WERI-Rb-1 (cell line): ENCODE data around the gene TGFB1I1.

Source experiments
- DNase-seq: peaks from one replicate; pipeline ENCODE4 v3.0.0-alpha.2; 2020
- H3K27ac ChIP-seq: fragments of 250-450 bp; sonication (Bioruptor Pico); 2 replicates; pipeline ENCODE4 v1.5.1; 2020; ENCODE audit warnings: mild to moderate bottlenecking, moderate library complexity
- H3K27me3 ChIP-seq: fragments of 250-450 bp; sonication (Bioruptor Pico); 2 replicates; pipeline ENCODE4 v1.5.1; 2021; ENCODE audit warnings: mild to moderate bottlenecking, low read depth, moderate library complexity; ENCODE audit not compliant: insufficient read depth, severe bottlenecking
- H3K36me3 ChIP-seq: fragments of 250-450 bp; sonication (Bioruptor Pico); 2 replicates; pipeline ENCODE4 v1.5.1; 2020; ENCODE audit warnings: mild to moderate bottlenecking, moderate library complexity
- H3K4me3 ChIP-seq: 2 replicates; pipeline ENCODE4 v1.5.1; 2011; ENCODE audit warnings: low read depth, mild to moderate bottlenecking, control low read depth, low read length
- H3K9me3 ChIP-seq: fragments of 250-450 bp; sonication (Bioruptor Pico); 2 replicates; pipeline ENCODE4 v1.5.1; 2021; ENCODE audit warnings: mild to moderate bottlenecking, moderate library complexity; ENCODE audit not compliant: severe bottlenecking
- CTCF ChIP-seq: IDR thresholded peaks from 2 replicates; pipeline ENCODE4 v1.5.1; 2011; ENCODE audit warnings: low read depth, mild to moderate bottlenecking, control low read depth, inconsistent platforms, low read length

The TGFB1I1 gene

GRCh38 chr16:31472709-31473203, 804 bp downstream of the TGFB1I1 start:
- no peak overlapping the region; the same call in 1 of the 2 replicates for H3K27ac ChIP-seq
- peak overlapping the region; percentile 66 for H3K4me3 ChIP-seq
- H3K36me3 ChIP-seq: peaks cover 3% of the 10 kb centered on the region; the same call in 1 of the 2 replicates
- 0 out of 2 replicates have a peak, but pooled peaks have one; percentile 10 for TF ChIP-seq CTCF
- H3K9me3 ChIP-seq: no peaks in the 10 kb centered on the region
- no peaks in the 10 kb centered on the region for H3K27me3 ChIP-seq
- DNase-seq: peak; percentile 58

- peaks cover 3% of the 10 kb centered on the region; the same call in 1 of the 2 replicates for H3K36me3 ChIP-seq
- no peaks in the 10 kb centered on the region for H3K27me3 ChIP-seq
- no peak for TF ChIP-seq CTCF
- DNase-seq: no peak
- no peak overlapping the region for H3K27ac ChIP-seq
- H3K9me3 ChIP-seq: no peaks in the 10 kb centered on the region
- H3K4me3 ChIP-seq: no peak overlapping the region
These were observed 1.5 kb downstream of the TGFB1I1 start for GRCh38 chr16:31473264-31473984.

GRCh38 chr16:31474173-31474714, 2.3 kb downstream of the TGFB1I1 start:
- Histone ChIP-seq H3K27ac (no peak overlapping the region), H3K4me3 (no peak overlapping the region), H3K36me3 (peaks cover 3% of the 10 kb centered on the region; the same call in 1 of the 2 replicates), H3K9me3 (no peaks in the 10 kb centered on the region), H3K27me3 (no peaks in the 10 kb centered on the region)
- TF ChIP-seq CTCF: no peak
- DNase-seq: no peak

GRCh38 chr16:31474773-31475738, 3.1 kb downstream of the TGFB1I1 start:
- Histone ChIP-seq H3K4me3 (no peak overlapping the region), H3K36me3 (peaks cover 3% of the 10 kb centered on the region; the same call in 1 of the 2 replicates), H3K9me3 (no peaks in the 10 kb centered on the region), H3K27ac (no peak overlapping the region), H3K27me3 (no peaks in the 10 kb centered on the region)
- no peak for DNase-seq
- no peak for TF ChIP-seq CTCF

GRCh38 chr16:31475946-31476302, 4.0 kb downstream of the TGFB1I1 start:
- H3K4me3 ChIP-seq: no peak overlapping the region
- no peaks in the 10 kb centered on the region for H3K9me3 ChIP-seq
- no peak for TF ChIP-seq CTCF
- DNase-seq: no peak
- peaks cover 3% of the 10 kb centered on the region; the same call in 1 of the 2 replicates for H3K36me3 ChIP-seq
- H3K27ac ChIP-seq: no peak overlapping the region
- H3K27me3 ChIP-seq: no peaks in the 10 kb centered on the region
